Progenitor cell of endocrine pancreas (in vitro differentiated cells): ENCODE results near the gene CREM. TPM values are rescaled to one million over a fixed set of nuclear protein-coding genes. Genes with fewer than 3 reads are reported as not detected.

Experiments
- DNase-seq: peaks from one replicate; pipeline ENCODE4 v3.0.0; 2021; ENCODE audit warnings: low spot score; ENCODE audit not compliant: unreplicated experiment
- H3K27ac Mint-ChIP-seq: 2 replicates; pipeline ENCODE4 v1.8.0; 2021; ENCODE audit warnings: mild to moderate bottlenecking, moderate library complexity, mixed read lengths
- H3K27me3 Mint-ChIP-seq: 2 replicates; pipeline ENCODE4 v1.8.0; 2021; ENCODE audit warnings: mixed read lengths
- H3K36me3 Mint-ChIP-seq: 2 replicates; pipeline ENCODE4 v1.8.0; 2022; ENCODE audit warnings: mixed read lengths; ENCODE audit not compliant: insufficient read depth
- H3K4me1 Mint-ChIP-seq: 2 replicates; pipeline ENCODE4 v1.8.0; 2021; ENCODE audit warnings: low read depth, mixed read lengths
- H3K4me3 Mint-ChIP-seq: 2 replicates; pipeline ENCODE4 v1.8.0; 2021; ENCODE audit warnings: low read depth, mild to moderate bottlenecking, moderate library complexity, mixed read lengths
- H3K9me3 Mint-ChIP-seq: 2 replicates; pipeline ENCODE4 v1.8.0; 2021; ENCODE audit warnings: low read depth, mixed read lengths
- total RNA-seq: library from RNA; stranded (reverse); gene quantifications from 2 replicates; pipeline ENCODE4 v1.2.1, GENCODE V29; 2021
- TF ChIP-seq, protein P1 (sequence below): fragments of 200-600 bp; sonication (generic); IDR thresholded peaks from one replicate; pipeline ENCODE4 v1.5.0; 2021; ENCODE audit warnings: antibody characterized with exemption, mild to moderate bottlenecking; ENCODE audit not compliant: unreplicated experiment

Gene CREM
- total RNA-seq, 1 donor from 2014 or later = 36.1 TPM

- TF ChIP-seq, protein P1, sequence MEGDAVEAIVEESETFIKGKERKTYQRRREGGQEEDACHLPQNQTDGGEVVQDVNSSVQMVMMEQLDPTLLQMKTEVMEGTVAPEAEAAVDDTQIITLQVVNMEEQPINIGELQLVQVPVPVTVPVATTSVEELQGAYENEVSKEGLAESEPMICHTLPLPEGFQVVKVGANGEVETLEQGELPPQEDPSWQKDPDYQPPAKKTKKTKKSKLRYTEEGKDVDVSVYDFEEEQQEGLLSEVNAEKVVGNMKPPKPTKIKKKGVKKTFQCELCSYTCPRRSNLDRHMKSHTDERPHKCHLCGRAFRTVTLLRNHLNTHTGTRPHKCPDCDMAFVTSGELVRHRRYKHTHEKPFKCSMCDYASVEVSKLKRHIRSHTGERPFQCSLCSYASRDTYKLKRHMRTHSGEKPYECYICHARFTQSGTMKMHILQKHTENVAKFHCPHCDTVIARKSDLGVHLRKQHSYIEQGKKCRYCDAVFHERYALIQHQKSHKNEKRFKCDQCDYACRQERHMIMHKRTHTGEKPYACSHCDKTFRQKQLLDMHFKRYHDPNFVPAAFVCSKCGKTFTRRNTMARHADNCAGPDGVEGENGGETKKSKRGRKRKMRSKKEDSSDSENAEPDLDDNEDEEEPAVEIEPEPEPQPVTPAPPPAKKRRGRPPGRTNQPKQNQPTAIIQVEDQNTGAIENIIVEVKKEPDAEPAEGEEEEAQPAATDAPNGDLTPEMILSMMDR = no peak
- peaks cover 3% of the 10 kb centered on the region for H3K4me1 Mint-ChIP-seq
- DNase-seq = no peak
- H3K4me3 Mint-ChIP-seq = no peak overlapping the region
- peaks cover 4% of the 10 kb centered on the region for H3K9me3 Mint-ChIP-seq
- H3K27ac Mint-ChIP-seq = no peak overlapping the region
- H3K36me3 Mint-ChIP-seq = no peaks in the 10 kb centered on the region
- no peaks in the 10 kb centered on the region for H3K27me3 Mint-ChIP-seq
Measured at GRCh38 chr10:35096312-35096711, 30.3 kb upstream of the CREM start.

DNA sequence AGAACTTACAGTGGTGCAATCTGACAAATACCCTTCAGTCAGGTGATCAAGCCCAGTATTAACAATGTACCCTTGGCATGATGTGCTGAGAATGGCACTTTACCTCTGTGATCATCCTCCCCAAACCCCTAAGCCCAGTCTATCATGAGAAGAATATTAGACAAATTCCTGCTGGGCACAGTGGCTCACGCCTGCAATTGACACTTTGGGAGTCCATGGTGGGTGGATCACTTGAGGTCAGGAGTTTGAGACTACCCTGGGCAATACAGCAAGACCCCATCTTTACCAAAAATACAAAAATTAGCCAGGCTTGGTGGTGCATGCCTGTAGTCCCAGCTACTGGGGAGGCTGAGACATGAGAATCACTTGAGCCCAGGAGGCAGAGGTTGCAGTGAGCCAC lies 29.1 kb upstream of the CREM start:
- Mint-ChIP-seq H3K27me3 (no peaks in the 10 kb centered on the region), H3K27ac (no peak overlapping the region), H3K4me1 (peaks cover 2% of the 10 kb centered on the region), H3K36me3 (no peaks in the 10 kb centered on the region), H3K9me3 (peaks cover 4% of the 10 kb centered on the region), H3K4me3 (no peak overlapping the region)
- TF ChIP-seq, protein P1 = no peak
- no peak for DNase-seq

DNA sequence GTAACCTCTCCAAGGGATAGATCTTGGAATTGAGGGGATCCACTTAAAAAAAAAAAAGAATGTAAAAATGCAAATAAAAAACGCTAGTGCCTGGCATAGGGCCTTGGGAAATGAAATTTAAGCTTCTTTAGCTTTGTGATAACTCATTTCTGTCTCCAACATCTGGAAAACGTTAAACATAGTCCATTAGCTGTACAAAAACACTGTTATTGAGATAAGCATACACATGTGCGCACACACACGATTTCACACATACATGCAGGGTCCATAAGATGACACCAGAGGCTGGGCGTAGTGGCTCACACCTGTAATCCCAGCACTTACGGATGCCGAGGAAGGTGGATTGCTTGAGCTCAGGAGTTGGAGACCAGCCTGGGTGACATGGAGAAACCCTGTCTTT lies 22.8 kb upstream of the CREM start:
- no peak overlapping the region for H3K4me3 Mint-ChIP-seq
- H3K27ac Mint-ChIP-seq = no peak overlapping the region
- TF ChIP-seq, protein P1 = no peak
- no peaks in the 10 kb centered on the region for H3K27me3 Mint-ChIP-seq
- no peaks in the 10 kb centered on the region for H3K9me3 Mint-ChIP-seq
- no peak for DNase-seq
- no peaks in the 10 kb centered on the region for H3K36me3 Mint-ChIP-seq
- no peaks in the 10 kb centered on the region for H3K4me1 Mint-ChIP-seq

DNA sequence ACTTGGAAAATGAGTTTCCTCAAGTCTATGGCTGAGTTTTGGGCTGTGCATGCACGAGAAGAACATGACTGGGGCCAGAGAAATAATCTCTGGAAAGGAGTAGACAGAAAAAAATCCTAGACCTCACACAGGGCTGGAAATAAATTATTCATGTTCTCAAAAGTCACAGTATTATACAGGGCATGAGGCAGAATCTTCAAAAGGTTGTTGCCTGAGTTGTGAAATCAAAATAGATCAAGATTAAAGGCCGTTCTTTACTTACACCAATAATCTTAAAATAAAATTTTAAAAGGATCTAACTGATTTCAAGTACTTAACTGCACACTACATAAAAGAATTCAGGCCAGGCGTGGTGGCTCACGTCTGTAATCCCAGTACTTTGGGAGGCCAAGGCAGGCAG lies 14.1 kb upstream of the CREM start:
- H3K4me1 Mint-ChIP-seq = no peaks in the 10 kb centered on the region
- peaks cover 3% of the 10 kb centered on the region for H3K27me3 Mint-ChIP-seq
- H3K36me3 Mint-ChIP-seq = no peaks in the 10 kb centered on the region
- no peak overlapping the region for H3K27ac Mint-ChIP-seq
- H3K9me3 Mint-ChIP-seq = no peaks in the 10 kb centered on the region
- TF ChIP-seq, protein P1 = no peak
- no peak overlapping the region for H3K4me3 Mint-ChIP-seq
- no peak for DNase-seq

GRCh38 chr10:35119378-35119777 lies 7.3 kb upstream of the CREM start:
- no peak overlapping the region for H3K27ac Mint-ChIP-seq
- H3K4me3 Mint-ChIP-seq = no peak overlapping the region
- H3K27me3 Mint-ChIP-seq = no peaks in the 10 kb centered on the region
- H3K36me3 Mint-ChIP-seq = no peaks in the 10 kb centered on the region
- TF ChIP-seq, protein P1 = no peak
- H3K4me1 Mint-ChIP-seq = no peaks in the 10 kb centered on the region
- DNase-seq = no peak
- H3K9me3 Mint-ChIP-seq = no peaks in the 10 kb centered on the region
